Liver (tissue), 9 donors: ENCODE results near the gene SCN9A. TPM values are rescaled to one million over a fixed set of nuclear protein-coding genes. Genes with fewer than 3 reads are reported as not detected.

Experiments
- DNase-seq: peaks from one replicate; pipeline ENCODE4 v3.0.0-alpha.2; 2017; ENCODE audit warnings: low spot score
- H3K27ac ChIP-seq, 2 donors: one replicate each; pipeline ENCODE4 v1.7.0; 2013; ENCODE audit warnings: inconsistent platforms in 2 of 2, low read length in 2 of 2, control low read depth in 1 of 2, low read depth in 1 of 2, mild to moderate bottlenecking in 1 of 2
- H3K27me3 ChIP-seq, 4 donors: one replicate each; pipeline versions ENCODE4 v1.6.1 to v1.7.0; 2013; ENCODE audit warnings: low read length in 3 of 4, inconsistent platforms in 1 of 4, mild to moderate bottlenecking in 1 of 4, moderate library complexity in 1 of 4; ENCODE audit not compliant: control insufficient read depth in 4 of 4, insufficient read depth in 4 of 4
- H3K36me3 ChIP-seq, 4 donors: one replicate each; pipeline versions ENCODE4 v1.6.1 to v1.7.0; 2013; ENCODE audit warnings: low read length in 3 of 4, mild to moderate bottlenecking in 3 of 4, low read depth in 1 of 4, moderate library complexity in 1 of 4; ENCODE audit not compliant: control insufficient read depth in 4 of 4, insufficient read depth in 3 of 4
- H3K4me1 ChIP-seq, 4 donors: one replicate each; pipeline versions ENCODE4 v1.6.1 to v1.7.0; 2013; ENCODE audit warnings: low read length in 3 of 4, mild to moderate bottlenecking in 3 of 4, moderate library complexity in 1 of 4; ENCODE audit not compliant: control insufficient read depth in 4 of 4, insufficient read depth in 4 of 4
- H3K4me3 ChIP-seq, 3 donors: one replicate each; pipeline versions ENCODE4 v1.6.1 to v1.7.0; 2013; ENCODE audit warnings: low read length in 3 of 3, control low read depth in 1 of 3, low read depth in 1 of 3, mild to moderate bottlenecking in 1 of 3
- H3K9ac ChIP-seq, 2 donors: one replicate each; pipeline ENCODE4 v1.7.0; 2013; ENCODE audit warnings: low read length in 2 of 2, mild to moderate bottlenecking in 2 of 2, moderate library complexity in 2 of 2, control low read depth in 1 of 2, low read depth in 1 of 2
- H3K9me3 ChIP-seq, 4 donors: one replicate each; pipeline versions ENCODE4 v1.6.1 to v1.7.0; 2013; ENCODE audit warnings: low read length in 3 of 4; ENCODE audit not compliant: control insufficient read depth in 4 of 4
- EGR1 ChIP-seq, 2 donors: IDR thresholded peaks; 2 replicates each; pipeline ENCODE4 v1.6.1; 2016 to 2018; ENCODE audit warnings: antibody characterized with exemption in 2 of 2, low read depth in 2 of 2
- HNF4G ChIP-seq: IDR thresholded peaks from 2 replicates; pipeline ENCODE4 v1.6.1; 2016; ENCODE audit warnings: antibody characterized with exemption
- JUND ChIP-seq, 2 donors: IDR thresholded peaks; 2 replicates each; pipeline ENCODE4 v1.6.1; 2016; ENCODE audit warnings: antibody characterized with exemption in 2 of 2
- RAD21 ChIP-seq, 2 donors: IDR thresholded peaks; 2 replicates each; pipeline ENCODE4 v1.6.1; 2016; ENCODE audit warnings: antibody characterized with exemption in 2 of 2, mild to moderate bottlenecking in 2 of 2
- RXRA ChIP-seq, 2 donors: IDR thresholded peaks; 2 replicates each; pipeline ENCODE4 v1.6.1; 2017 to 2018; ENCODE audit warnings: antibody characterized with exemption in 2 of 2, mild to moderate bottlenecking in 1 of 2
- SP1 ChIP-seq: IDR thresholded peaks from 2 replicates; pipeline ENCODE4 v1.6.1; 2018; ENCODE audit warnings: antibody characterized with exemption, mild to moderate bottlenecking
- TAF1 ChIP-seq: conservative IDR thresholded peaks from 2 replicates; pipeline ENCODE4 v1.6.1; 2016; ENCODE audit warnings: antibody characterized with exemption, mild to moderate bottlenecking
- YY1 ChIP-seq: IDR thresholded peaks from 2 replicates; pipeline ENCODE4 v1.6.1; 2016; ENCODE audit warnings: antibody characterized with exemption, mild to moderate bottlenecking
- WGBS: extraction: QIAGEN DNeasy Blood & Tissue Kit; methylation state at CpG from one replicate; pipeline ENCODE4 v1.1.7; 2013; 5-methylcytosine and 5-hydroxymethylcytosine counted together
- polyA plus RNA-seq, 2 donors: library from polyadenylated mRNA; stranded (reverse) in 1 of 2; unstranded in 1 of 2; fragments of 200-250 nt in 1 of 2; fragments of >200 nt in 1 of 2; fragmentation: Nextera tagmentation in 1 of 2; extraction: Ambion mirVana in 1 of 2; gene quantifications; one replicate each; pipeline versions ENCODE4 v1.2.1 to v1.2.3, GENCODE V29; 2013 to 2015
- total RNA-seq, 2 donors: library from RNA; depleted of rRNA; stranded (reverse); fragments of >200 nt; gene quantifications; one replicate each; pipeline ENCODE4 v1.2.3, GENCODE V29; 2014
- TF ChIP-seq, protein P1 (sequence below): fragments of 150-350 bp; IDR thresholded peaks from 2 replicates; pipeline ENCODE4 v1.5.1; 2017; ENCODE audit warnings: improper control_type of control experiment, low read depth, low read length; ENCODE audit not compliant: missing input control
- TF ChIP-seq, protein P2 (sequence below): IDR thresholded peaks from 2 replicates; pipeline ENCODE4 v1.6.1; 2016; ENCODE audit warnings: antibody characterized with exemption
- TF ChIP-seq, protein P3 (sequence below): IDR thresholded peaks from 2 replicates; pipeline ENCODE4 v1.6.1; 2016; ENCODE audit warnings: antibody characterized with exemption, mild to moderate bottlenecking
- TF ChIP-seq, protein P4 (sequence below): IDR thresholded peaks from 2 replicates; pipeline ENCODE4 v1.6.1; 2016; ENCODE audit warnings: antibody characterized with exemption
- donor health status: healthy.
- donor health status: healthy.
- donor health status: healthy.
- donor health status: healthy.
- donor health status: healthy.

SCN9A gene
- total and polyA plus RNA-seq, 4 donors: 1.2 to 10.1 (median 9.2) TPM

DNA sequence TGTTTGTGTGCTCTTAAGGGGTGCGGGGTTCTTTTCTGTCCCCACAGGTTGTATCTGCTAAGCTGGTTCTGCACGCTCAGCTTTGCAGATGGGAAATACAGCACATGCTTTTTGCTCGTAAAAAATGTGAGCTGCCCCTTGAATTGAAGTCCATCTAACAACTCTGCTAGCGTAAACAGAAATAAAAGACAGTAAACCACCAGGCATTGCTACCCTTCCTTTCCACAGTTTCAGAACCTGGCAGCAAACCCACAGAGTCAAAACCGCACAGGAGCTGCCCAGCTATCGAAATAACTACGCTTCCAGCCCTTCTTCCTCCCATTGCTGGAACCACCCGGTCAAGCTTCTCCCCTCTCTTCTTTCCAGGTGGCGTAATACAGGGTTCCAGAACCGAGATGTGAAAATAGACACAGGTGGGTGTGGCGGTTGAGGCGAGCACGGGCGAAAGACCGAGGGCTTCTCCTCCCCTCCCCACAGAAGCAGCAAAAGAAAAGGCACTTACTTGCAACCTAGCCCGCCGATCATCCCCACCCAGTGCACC is 479 bp downstream of the SCN9A start:
- under 1% methylated on average over 17 of the region's 17 CpGs for WGBS
- Histone ChIP-seq H3K36me3 (no peaks in the 10 kb centered on the region), H3K9me3 (no peaks in the 10 kb centered on the region), H3K27me3 (no peaks in the 10 kb centered on the region), H3K27ac (peak overlapping the region; percentile 14 to 81), H3K9ac (peak overlapping the region; percentile 8 to 39), H3K4me3 (peak overlapping the region; percentile 55 to 94 (median 87)), H3K4me1 (peaks cover 4 to 32% (median 25%) of the 10 kb centered on the region in 4 donors)
- DNase-seq: no peak
- TF ChIP-seq, protein P1, sequence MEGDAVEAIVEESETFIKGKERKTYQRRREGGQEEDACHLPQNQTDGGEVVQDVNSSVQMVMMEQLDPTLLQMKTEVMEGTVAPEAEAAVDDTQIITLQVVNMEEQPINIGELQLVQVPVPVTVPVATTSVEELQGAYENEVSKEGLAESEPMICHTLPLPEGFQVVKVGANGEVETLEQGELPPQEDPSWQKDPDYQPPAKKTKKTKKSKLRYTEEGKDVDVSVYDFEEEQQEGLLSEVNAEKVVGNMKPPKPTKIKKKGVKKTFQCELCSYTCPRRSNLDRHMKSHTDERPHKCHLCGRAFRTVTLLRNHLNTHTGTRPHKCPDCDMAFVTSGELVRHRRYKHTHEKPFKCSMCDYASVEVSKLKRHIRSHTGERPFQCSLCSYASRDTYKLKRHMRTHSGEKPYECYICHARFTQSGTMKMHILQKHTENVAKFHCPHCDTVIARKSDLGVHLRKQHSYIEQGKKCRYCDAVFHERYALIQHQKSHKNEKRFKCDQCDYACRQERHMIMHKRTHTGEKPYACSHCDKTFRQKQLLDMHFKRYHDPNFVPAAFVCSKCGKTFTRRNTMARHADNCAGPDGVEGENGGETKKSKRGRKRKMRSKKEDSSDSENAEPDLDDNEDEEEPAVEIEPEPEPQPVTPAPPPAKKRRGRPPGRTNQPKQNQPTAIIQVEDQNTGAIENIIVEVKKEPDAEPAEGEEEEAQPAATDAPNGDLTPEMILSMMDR: no peak
- TF ChIP-seq, protein P2, sequence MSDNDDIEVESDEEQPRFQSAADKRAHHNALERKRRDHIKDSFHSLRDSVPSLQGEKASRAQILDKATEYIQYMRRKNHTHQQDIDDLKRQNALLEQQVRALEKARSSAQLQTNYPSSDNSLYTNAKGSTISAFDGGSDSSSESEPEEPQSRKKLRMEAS: peak; percentile 70
- TF ChIP-seq, protein P3, sequence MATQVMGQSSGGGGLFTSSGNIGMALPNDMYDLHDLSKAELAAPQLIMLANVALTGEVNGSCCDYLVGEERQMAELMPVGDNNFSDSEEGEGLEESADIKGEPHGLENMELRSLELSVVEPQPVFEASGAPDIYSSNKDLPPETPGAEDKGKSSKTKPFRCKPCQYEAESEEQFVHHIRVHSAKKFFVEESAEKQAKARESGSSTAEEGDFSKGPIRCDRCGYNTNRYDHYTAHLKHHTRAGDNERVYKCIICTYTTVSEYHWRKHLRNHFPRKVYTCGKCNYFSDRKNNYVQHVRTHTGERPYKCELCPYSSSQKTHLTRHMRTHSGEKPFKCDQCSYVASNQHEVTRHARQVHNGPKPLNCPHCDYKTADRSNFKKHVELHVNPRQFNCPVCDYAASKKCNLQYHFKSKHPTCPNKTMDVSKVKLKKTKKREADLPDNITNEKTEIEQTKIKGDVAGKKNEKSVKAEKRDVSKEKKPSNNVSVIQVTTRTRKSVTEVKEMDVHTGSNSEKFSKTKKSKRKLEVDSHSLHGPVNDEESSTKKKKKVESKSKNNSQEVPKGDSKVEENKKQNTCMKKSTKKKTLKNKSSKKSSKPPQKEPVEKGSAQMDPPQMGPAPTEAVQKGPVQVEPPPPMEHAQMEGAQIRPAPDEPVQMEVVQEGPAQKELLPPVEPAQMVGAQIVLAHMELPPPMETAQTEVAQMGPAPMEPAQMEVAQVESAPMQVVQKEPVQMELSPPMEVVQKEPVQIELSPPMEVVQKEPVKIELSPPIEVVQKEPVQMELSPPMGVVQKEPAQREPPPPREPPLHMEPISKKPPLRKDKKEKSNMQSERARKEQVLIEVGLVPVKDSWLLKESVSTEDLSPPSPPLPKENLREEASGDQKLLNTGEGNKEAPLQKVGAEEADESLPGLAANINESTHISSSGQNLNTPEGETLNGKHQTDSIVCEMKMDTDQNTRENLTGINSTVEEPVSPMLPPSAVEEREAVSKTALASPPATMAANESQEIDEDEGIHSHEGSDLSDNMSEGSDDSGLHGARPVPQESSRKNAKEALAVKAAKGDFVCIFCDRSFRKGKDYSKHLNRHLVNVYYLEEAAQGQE: no peak
- TF ChIP-seq YY1 (peak; percentile 34), EGR1 (IDR thresholded peaks at IDR 0.05; ENCODE audit: low read depth in 2 of 2) (no peak), TAF1 (no peak)

DNA sequence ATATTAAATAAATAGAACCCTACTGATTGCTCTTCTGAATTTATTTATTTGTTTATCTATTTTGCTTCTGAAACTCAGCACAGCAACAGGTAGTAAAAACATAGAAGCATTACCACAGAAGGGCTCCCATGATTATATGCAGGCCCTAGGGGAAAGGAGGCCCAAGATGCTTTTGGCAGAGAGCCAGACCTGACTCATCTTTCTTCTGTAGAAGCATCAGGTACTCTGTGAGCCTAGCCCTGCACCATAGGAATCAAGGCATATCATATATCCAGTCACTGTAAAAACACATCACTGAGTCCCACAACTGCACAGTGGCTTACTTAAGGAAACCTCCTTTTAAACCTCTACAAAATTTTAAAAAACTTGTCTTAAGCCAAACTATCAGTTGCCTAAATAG is 1.8 kb downstream of the SCN9A start:
- Histone ChIP-seq H3K9me3 (no peaks in the 10 kb centered on the region), H3K27me3 (no peaks in the 10 kb centered on the region), H3K4me1 (peaks cover 4 to 32% (median 25%) of the 10 kb centered on the region in 4 donors), H3K9ac (no peak overlapping the region), H3K27ac (no peak overlapping the region), H3K4me3 (no peak overlapping the region), H3K36me3 (no peaks in the 10 kb centered on the region)
- no peak for DNase-seq
- TF ChIP-seq, protein P3: no peak
- TF ChIP-seq SP1: no peak
- TF ChIP-seq HNF4G: no peak
- no peak for TF ChIP-seq RAD21 (IDR thresholded peaks at IDR 0.05)
- TF ChIP-seq EGR1 (IDR thresholded peaks at IDR 0.05; ENCODE audit: low read depth in 2 of 2): no peak
- TF ChIP-seq JUND (IDR thresholded peaks at IDR 0.05): no peak
- no peak for TF ChIP-seq RXRA (IDR thresholded peaks at IDR 0.05)
- TF ChIP-seq, protein P4, sequence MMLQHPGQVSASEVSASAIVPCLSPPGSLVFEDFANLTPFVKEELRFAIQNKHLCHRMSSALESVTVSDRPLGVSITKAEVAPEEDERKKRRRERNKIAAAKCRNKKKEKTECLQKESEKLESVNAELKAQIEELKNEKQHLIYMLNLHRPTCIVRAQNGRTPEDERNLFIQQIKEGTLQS: no peak
